ENCODE data around the gene CRYAB.
"Not testable (repeated sequence)": the region's sequence is repeated elsewhere in the genome, so short reads cannot be mapped to it uniquely, and the experiment has no call there.

The CRYAB gene

DNA sequence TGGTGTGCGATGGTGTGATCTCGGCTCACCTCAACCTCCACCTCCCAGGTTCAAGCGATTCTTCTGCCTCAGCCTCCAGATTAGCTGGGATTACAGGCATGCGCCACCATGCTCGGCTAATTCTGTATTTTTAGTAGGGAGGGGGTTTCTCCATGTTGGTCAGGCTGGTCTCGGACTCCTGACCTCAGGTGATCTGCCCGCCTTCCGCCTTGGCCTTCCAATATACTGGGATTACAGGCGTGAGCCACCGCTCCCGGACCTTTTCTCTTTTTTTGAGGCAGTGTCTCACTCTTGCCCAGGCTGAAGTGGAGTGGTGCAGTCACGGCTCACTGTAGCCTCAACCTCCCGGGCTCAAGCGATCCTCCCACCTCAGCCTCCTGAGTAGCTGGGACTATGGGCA lies 21.6 kb upstream of the CRYAB start:
- FAIRE-seq = not testable (repeated sequence)

GRCh38 chr11:111932611-111932950 lies 21.0 kb upstream of the CRYAB start:
- FAIRE-seq = no peak

DNA sequence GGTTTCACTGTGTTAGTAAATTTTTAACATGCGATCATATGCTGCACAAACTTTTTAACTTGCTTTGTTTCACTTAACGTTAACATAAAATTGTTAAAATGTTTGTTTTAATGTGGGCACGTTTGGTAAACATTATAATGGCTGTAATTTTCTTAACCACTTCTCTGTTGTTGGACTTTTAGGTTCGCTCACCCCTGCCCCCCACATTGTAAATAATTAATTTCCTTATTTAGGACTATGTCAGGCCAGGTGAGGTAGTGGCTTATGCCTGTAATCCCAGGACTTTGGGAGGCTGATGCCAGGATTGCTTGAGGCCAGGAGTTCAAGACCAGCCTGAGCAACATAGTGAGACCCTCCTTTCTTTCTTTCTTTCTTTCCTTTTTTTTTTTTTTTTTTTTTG lies 18.9 kb upstream of the CRYAB start:
- no peak for FAIRE-seq

DNA sequence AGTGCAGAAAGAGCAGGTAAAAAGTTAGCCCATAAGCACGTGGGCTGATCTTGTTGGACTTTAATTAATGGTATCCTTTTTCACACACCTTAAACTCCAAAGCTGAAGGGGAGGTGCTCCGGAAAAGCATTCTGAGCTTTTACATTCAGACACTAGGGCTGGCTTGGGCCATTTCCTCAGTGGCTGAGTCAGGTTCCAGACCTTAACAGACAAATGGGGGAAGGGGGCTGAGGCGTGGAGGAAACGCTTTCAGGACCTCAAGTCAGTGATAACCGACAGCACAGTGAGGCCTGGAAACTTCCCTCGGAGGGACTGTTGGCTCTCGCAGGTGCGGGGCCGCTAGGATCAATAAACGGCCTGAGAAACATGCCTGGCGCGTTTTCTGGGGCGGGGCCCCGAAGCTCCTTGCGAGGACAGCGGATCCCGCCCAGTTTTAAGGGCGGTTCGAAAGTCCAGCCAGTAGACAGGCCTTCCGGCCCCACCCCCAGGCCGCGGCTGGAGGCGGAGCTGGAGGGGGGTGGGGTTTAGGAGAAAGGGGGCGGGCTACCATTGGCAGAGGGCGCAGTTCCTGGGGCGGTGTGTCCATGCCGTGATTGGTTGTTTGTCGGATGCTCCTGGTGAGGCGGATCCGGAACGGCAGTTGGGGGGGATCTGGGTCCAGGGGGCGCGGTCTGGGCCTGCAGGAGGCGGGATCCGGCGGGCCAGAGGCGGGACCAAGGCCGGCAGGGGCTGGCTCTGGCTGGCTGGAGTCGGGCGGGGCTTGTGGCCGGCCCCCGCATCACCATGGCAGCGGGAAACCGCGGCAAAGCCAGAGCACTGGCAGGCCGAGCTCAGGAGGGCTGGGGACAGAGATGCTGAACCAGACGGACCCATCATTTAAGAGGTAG lies 15.2 kb upstream of the CRYAB start:
- no peak for FAIRE-seq

DNA sequence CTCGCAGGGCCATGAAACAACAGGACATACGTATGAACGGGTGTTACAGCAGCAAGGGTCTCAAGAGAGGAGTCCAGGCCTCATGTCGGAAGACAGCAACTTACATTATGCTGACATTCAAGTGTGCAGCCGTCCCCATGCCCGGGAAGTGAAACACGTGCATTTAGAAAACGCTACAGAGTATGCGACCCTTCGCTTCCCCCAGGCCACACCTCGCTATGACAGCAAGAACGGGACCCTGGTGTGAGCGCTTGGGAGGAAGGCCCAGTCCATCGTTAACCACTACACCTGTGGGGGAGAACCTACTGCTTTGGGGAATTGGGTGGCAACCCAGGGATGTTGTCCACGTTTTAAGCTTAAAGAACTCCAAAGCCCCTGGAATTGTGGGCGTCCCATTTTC lies 14.4 kb upstream of the CRYAB start:
- no peak for FAIRE-seq

DNA sequence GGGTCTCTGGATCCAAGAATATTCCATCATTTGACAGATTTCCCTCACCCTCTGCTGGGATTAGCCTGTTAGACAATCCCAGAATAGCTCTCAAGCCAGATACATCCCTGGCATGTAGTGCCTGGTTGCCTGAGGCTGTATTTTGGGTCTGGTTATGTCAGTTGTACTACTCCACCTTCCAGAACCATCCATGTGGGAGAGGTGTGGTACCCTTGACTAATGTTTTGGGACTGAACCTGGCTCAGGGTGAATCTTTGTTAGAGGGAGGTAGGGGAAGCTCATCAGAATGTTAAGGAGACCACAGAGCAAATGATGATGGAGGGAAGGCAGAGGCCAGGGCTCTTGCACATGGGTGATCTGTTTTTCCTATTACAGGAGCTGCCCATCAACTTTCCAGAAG lies 12.4 kb upstream of the CRYAB start:
- no peak for FAIRE-seq

- FAIRE-seq = no peak
Observed at GRCh38 chr11:111923351-111923788, 11.8 kb upstream of the CRYAB start.

DNA sequence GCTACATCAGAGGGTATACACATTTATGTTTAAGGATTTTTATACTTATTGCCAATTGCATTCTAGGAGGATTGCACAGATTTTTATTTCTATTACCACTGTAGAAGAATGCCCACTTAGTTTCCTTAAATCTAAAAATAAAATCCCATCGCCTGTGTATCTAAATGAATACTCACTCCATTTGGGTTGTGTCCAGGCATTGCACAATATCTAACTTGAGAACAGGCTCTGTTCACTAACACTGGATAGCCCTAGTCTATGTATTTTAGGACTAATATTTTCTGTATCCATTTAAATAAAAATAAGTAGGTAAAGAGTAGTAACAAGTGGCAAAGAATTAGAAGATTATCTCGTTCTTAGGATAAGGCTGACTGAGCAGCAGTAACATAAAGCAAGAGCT lies 11.2 kb upstream of the CRYAB start:
- no peak for FAIRE-seq

DNA sequence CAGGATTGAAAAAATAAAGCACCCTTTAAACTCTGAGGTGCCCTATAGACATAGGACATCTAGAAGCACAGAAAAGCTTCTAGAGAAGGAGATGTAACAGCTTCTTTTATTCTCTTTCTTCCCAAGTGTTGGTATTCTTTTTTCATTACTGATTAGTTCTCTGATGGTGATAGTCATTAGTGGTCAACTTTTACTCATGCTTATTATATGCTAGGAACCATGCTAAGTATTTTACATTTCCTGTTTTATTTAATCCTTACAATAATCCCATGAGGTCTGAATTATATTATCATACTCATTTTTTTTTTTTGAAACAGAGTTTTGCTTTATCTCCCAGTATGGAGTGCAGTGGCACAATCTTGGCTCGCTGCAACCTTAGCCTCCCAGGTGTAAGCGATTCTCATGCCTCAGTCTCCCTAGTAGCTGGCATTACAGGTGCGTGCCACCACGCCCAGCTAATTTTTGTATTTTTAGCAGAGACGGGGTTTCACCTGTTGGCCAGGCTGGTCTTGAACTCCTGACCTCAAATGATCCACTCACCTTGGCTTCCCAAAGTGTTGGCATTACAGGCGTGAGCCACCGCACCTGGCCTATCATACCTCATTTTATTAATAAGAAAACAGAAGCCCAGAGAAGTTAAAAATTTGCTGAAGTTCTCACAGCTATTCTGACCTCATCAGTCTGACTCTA lies 10.1 kb upstream of the CRYAB start:
- FAIRE-seq = no peak

DNA sequence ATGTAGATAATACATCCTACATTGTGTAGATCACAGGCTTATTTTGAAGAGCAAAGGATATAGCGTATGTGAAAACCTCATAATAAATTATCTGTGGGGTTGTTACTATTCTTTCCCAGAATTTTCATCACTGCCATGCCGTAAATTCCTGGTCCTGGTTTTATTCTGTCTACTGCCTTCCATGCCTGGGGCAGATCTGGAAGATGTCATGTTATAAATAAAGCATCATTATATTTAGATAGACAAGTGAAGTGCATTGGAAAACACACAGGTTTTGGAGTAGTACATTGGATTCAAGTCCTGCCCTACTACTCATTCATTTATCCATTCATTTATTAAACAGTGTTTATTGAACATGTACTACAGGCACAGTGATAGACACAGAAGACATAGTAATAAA lies 9.3 kb upstream of the CRYAB start:
- no peak for FAIRE-seq

DNA sequence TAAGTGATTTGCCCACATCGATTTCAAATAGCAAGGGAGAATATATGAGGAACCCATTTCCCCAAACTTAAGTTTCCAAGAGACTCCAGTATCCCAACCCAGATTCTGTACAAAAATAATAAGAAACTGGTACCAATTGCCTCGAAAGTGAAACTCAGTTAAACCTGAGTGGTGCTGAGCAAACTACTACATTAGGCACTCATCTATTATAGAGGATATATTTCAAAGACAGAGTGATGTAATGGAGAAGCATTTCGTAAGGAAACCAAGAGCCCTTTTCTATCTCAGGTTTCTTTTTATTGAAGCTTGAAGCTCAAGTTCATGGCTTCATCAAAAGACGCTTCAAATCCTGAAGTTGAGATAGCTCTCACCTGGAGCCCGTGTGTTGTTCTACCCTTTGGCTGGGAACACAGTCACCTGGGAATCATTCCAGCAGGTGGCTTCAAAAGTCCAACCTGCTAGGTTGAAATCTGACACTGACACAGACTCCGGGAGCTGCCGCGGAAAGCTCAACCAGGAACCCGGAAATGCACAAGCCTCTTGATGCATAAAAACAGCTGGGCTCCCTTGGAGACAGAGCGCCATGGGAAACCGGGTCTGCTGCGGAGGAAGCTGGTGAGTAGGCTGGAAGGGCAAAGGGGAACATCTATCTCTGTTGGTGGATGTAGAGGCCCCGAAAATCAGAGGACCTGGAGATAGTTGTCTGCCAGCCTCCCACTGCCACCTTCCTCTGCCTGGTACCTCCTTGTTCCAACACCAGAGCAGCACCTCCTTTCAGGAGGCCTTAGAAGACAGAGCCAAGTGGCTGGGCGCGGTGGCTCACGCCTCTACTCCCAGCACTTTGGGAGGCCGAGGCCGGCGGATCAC lies 7.1 kb upstream of the CRYAB start, which contains the start of gene C11orf52:
Gene C11orf52, plus strand, starts transcription at position 524 of the 867 bp plus-strand sequence. Its CDS starts 60 bp downstream, at position 584.
- FAIRE-seq = no peak

DNA sequence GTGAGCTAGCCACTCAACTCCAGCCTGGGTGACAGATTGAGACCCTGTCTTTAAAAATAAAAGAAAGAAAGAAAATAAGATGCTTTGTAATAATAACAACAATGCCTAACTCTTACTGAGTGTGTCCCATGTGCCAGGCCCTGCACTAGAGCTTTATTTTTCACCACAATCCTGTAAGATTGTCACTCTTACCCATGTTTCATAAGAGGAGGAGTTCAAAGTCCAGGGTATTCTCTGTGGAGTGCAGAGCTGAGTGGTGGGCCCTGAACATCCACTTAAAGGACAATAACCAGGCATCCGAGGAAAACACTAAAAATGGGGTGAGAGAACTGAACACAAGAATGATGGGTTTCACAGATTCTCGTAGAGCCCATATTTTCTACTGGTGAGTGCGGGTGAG lies 6.2 kb upstream of the CRYAB start:
- FAIRE-seq = no peak

DNA sequence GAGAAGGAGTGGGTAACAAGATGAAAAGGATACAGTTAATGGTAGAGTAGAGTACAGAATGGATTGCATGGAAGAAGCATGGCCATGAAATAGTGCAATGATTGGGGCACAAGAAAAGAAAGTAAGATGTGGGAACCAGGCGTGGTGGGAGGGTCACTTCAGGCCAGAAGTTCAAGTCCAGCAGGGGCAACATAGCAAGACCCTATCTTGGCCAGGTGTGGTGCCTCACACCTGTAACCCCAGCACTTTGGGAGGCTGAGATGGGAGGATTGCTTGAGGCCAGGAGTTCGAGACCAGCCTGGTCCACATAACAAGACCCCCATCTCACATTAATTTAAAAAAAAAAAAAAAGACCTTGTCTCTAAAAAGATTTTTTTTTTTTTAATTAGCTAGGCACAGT lies 5.7 kb upstream of the CRYAB start:
- no peak for FAIRE-seq

GRCh38 chr11:111916768-111917167 lies 5.2 kb upstream of the CRYAB start:
- no peak for FAIRE-seq

GRCh38 chr11:111913997-111914396 lies 2.4 kb upstream of the CRYAB start:
- FAIRE-seq = no peak

- no peak for FAIRE-seq
Observed at GRCh38 chr11:111913031-111913861, 1.7 kb upstream of the CRYAB start.

GRCh38 chr11:111912535-111912934 lies 965 bp upstream of the CRYAB start, which contains the start of gene HSPB2:
Gene HSPB2, plus strand, starts transcription at chr11:111912734. Its CDS starts 96 bp downstream, at chr11:111912830.
- FAIRE-seq = no peak

- no peak for FAIRE-seq
Observed at GRCh38 chr11:111910676-111911562, 651 bp downstream of the CRYAB start.

DNA sequence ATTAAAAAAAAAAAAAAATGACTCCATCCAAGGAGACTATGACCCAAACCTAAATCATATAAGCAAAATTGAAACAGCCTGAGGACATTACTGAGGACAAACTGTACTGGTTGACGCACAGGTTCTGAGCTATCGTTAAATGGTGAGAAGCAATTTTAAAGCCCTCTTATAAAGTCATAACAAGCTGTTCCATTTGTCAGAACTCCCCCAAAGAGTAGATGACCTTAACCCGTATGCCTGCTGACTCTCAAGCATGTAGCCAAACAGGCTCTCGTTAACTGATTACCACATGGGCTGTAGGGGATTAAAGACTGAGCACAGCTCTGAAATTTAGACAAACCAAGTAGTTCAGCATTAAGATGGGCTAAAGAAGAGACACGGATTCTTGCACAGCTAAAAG lies 2.2 kb downstream of the CRYAB start:
- no peak for FAIRE-seq

DNA sequence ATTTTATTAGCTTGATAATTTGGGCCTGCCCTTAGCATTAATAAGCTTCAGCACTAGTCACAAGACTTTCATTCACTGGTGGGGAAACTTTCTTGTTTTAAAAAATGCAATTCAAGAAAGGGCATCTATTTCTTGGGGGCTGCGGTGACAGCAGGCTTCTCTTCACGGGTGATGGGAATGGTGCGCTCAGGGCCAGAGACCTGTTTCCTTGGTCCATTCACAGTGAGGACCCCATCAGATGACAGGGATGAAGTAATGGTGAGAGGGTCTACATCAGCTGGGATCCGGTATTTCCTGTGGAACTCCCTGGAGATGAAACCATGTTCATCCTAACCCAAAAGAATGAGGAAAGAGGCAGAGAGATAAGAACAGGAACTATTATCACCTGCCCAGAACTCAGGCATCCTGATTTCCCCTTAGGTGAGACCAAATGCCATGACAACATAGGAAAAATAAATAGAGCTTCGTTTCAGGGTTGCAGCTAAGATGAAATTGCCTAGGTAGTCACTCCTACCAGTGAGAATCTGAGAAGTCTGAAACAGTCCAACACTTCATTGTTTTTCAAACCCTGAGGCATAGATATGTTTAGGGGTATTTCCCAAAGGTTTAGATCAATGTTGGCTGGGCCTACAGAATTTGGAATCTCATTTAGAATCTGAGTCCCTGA lies 2.8 kb downstream of the CRYAB start:
- no peak for FAIRE-seq
